ENCODE measurements around the gene PIAS4.

PIAS4 gene

DNA sequence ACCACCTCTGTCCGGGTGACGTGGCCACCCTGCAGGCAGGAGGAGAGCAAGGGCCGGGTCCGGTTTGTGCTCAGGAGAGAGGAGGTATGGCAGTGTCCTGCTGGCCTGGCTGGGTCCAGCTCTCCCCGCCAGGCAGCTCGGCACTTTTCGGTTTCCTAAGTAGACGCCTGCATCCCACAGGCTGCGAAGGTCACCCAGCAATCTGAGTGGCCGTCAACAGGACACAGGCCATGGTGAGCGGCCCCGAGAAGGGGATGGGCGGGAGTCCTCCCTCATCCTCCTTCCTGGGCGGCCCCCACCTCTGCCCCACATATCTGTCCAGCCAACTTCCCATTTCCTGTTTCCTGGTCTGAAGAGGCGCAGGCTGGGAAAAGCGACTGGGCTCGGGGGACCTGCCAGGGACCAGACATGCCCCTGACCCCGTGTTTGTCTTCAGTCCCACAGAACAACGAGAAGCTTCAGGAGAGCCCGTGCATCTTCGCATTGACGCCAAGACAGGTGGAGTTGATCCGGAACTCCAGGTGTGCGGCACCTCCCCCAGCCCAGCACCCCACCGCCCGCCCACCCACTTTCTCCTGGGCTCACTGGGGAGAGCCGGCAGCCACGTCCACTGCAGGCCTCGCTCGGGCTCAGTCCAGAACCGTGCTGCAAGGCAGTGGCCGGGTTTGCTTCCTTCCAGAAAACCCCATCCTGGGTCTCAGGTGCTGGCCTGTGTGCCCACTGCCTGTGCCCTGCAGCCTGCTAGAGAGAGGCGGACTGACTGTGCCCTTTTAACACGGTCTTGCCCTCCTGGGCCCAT is 16.3 kb downstream of the PIAS4 start:
- DNase-seq = no peak

DNA sequence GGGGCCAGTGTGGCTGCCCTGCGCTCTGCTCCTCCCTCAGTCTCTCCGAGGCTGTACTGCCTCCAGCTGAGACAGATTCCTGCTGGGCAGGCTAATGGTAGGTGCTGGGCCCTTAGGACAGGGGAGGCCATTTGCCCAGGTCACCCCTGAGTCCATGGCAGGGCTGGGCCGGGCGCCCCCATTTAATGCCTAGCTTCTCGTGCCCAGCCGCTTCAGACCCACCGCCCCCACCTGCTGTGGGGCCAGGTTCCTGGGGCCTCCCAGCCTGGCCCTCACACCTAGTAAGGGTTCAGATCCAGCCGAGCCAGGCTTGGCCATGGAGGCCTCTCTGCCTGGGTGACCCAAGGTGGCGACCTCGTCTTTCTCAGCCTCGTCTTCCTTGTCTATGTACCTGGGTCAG is 17.8 kb downstream of the PIAS4 start:
- DNase-seq = no peak

DNA sequence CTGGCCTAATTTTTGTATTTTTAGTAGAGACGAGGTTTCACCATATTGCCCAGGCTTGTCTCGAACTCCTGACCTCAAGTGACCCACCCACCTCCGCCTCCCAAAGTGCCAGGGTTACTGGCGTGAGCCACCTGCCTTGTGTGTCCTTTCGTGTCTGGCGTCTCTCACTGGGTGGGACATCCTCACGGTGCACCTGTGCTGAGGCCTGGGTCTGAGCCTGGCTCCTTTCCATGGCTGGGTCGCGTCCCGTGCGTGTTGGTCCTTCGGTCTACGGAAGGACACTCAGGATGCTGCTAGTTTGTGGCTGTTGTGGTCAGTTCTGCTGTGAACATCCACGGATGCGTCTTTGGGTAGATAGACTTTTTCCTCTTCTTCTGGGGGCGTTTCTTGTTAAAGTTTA is 19.6 kb downstream of the PIAS4 start:
- no peak for DNase-seq

DNA sequence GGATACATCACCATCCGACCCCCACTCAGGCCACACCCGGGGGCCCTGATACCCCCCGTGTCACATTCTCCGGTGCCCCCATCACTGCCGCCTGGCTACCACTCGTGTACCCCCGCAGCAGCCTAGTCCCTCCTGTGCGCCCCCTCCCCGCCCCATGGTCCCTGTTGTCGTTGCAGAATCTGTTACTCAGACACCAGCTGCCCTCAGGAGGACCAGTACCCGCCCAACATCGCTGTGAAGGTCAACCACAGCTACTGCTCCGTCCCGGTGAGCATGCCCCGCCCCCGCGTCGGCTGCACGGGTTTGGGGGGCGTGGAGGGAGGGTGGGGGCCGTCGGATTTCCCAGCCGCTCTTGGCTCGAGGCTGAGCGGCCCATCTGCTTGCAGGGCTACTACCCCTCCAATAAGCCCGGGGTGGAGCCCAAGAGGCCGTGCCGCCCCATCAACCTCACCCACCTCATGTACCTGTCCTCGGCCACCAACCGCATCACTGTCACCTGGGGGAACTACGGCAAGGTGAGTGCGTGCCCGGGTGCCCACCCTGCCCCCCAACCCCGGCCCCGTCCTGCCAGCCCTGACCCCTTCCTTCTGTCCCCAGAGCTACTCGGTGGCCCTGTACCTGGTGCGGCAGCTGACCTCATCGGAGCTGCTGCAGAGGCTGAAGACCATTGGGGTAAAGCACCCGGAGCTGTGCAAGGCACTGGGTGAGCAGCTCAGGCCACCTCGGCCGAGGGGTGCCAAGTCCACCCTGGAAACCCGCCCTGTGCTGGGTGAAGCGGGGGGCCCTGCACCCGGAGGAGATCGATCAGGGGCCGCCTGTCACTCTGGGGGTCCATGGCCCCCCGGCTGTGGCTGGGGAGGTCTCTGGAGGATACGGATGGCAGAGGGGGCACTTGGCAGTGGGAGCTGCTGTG is 21.1 kb downstream of the PIAS4 start:
- DNase-seq = no peak

GRCh38 chr19:4029247-4029614 is 21.7 kb downstream of the PIAS4 start:
- DNase-seq = no peak

- no peak for DNase-seq
Observed at GRCh38 chr19:4030552-4030951, 23.0 kb downstream of the PIAS4 start.

GRCh38 chr19:4030981-4031380 is 23.4 kb downstream of the PIAS4 start:
- DNase-seq = no peak

- no peak for DNase-seq
Observed at GRCh38 chr19:4031420-4031819, 23.9 kb downstream of the PIAS4 start.

- no peak for DNase-seq
Observed at GRCh38 chr19:4032436-4032835, 24.9 kb downstream of the PIAS4 start.

GRCh38 chr19:4033028-4033956 is 25.8 kb downstream of the PIAS4 start:
- DNase-seq = no peak

DNA sequence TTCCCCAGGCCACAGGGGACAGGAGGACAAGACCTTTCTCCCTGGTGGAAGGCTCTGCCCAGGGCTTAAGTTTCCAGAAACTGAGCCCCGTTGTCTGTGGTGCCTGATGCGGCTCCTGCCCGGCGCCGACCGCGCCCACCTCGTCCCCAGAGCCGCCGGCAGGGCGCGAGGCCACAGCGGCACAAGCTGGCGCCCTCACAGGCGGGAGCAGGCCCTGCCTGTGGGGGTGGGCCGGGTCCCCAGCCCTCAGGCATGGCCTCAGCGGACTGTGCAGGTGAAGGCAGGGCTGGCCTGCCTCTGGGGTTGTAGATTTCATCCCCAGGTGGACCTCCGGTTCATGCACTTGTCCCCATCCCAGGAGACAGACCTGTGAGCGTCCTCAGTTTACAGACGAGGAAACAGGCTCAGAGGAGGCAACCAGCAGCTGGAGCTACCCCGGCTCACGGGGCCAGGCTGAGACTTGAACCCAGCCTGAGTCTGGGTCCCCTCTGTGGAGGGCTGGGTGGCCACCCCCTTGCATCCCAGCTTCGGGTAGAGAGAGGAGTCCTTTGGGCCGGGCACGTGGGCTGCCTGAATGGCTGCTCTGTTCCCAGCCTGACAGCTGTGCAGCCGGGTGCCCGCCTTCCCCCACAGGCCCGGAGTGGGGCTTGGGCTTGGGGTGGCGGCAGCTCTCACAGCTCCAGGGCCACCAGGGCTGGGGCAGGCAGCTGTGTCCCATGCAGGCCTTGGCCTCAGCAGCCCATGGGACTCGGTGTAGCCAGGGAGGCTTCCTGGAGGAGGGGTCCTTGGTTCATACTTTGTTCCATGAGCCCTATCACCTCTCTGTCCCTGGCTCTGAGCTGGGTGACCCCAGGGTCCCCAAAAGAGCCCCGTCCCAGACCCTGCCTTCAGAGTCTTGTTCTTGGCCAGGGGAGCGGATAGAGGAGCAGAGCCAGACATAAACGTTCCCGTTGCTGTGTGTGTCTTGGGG is 26.8 kb downstream of the PIAS4 start:
- no peak for DNase-seq

DNA sequence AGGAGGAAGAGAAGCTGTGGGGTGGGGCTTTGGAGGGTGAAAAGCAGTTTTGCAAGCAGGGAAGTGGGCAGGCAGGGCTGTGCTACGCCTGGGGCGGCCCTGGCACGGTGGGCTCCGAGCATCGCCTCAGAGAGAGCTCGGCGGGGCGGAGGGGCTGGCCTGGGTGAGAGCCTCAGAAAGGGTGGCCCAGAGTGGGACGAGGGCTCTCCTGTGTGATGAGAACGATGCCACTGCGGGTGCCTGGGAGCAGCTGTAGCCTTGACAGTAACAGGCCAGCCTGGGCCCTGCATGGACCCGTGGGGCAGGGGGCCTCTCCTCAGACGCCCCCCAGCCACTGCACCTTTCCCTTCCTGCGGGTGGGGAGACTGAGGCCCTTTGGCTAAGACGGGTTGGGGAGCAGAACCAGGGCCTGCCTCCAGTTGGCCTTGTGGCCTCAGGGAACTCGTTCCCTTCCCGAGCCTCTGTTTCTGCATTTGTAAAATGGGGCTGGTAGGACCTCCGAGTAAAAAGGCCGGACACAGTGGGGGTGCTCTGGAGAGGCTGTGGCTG is 27.6 kb downstream of the PIAS4 start:
- no peak for DNase-seq

GRCh38 chr19:4035582-4035981 is 28.0 kb downstream of the PIAS4 start:
- no peak for DNase-seq

DNA sequence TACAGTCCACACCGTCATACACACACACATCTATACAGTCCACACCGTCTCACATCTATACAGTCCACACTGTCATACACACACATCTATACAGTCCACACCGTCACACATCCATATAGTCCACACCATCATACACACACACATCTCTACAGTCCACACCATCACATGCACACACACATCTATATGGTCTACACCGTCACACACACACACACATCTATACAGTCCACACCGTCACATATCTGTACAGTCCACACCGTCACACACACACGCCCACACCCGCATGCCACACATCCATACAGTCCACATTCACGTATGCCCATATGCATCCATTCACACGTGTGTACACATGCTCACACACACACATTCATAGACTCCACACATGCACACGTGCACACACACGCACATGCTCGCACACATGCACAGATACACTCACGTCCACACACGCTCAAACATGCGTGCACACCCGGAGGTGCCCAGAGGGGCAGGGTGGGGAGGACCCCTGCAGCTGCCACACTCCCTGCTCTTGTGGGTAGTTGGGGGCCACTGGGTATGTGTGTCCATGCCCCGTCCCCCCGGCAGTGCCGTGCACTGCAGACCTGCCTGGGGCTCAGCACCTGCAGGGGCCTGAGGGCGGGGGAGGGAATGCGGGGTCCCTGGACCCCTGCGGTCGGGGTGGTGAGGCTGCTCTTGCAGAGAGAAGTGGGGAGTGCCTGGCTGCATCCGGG is 29.2 kb downstream of the PIAS4 start:
- no peak for DNase-seq

DNA sequence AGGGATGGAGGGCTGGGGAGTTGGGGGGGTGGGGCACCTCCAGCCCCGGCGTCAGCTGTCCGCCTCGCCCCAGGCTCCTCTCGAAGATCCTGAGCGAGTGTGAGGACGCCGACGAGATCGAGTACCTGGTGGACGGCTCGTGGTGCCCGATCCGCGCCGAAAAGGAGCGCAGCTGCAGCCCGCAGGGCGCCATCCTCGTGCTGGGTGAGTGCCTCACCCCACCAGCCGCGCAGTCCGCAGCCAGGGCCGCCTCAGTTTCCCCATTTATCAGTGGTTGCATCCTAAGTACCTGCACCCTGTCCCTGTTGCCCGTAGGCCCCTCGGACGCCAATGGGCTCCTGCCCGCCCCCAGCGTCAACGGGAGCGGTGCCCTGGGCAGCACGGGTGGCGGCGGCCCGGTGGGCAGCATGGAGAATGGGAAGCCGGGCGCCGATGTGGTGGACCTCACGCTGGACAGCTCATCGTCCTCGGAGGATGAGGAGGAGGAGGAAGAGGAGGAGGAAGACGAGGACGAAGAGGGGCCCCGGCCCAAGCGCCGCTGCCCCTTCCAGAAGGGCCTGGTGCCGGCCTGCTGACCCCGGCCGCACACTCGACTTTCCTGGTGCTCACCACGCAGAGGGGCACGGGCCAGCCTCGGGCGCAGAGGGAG is 29.9 kb downstream of the PIAS4 start:
- DNase-seq = no peak

DNA sequence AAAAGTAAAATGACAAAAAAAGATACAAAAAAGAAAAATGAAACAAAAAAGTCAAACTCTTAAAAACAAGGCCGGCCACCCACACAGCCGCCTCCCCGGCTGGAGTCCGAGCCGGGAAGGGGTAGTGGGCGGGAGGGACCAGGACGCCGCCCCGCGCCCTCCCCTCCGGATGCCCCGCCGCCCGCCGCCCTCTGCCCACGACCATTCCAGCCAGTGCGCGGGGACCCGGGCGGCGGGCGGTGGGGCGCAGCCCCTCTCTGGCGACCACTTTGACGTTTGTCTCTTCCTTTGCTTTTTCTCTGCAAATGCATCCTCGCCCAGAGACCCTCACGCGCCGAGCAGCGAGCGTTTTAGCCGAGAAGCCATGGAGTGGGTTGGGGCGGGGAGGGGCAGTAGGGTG is 30.5 kb downstream of the PIAS4 start:
- no peak for DNase-seq

- no peak for DNase-seq
Observed at GRCh38 chr19:4038661-4039423, 31.3 kb downstream of the PIAS4 start.

DNA sequence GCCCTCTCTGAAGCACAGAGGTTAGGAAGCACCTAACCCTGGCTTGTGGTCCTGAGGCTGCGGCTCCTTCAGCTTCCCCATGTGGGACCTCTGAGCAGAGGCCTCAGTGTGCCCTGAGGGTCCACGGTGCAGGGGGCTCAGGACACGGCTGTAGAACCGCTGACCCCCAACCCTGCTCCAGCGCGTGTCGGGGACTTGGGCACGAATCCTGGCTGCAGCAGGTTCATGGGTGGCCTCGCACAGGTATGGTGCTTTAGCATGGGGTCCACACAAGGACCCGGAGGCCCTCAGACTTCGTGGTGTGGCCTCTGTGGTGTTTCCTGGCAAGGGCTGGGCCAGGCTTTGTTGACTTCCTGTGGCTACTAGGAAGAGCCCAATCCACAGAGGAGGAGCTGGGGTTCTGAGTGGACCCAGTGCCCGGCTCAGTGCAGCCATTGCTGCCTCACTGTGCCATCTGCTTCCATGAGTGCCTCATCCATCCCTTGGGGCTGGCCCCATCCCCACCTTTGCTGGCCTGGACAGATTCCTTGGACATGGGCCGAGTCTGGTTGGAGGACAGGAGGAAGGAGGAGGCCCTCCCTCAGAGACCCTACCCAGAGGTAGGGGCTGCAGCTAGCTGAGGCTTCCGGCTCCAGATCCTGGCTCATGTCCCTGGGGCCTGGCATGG is 34.7 kb downstream of the PIAS4 start:
- no peak for DNase-seq

- no peak for DNase-seq
Observed at GRCh38 chr19:4042731-4043082, 35.2 kb downstream of the PIAS4 start.
